ENCODE data around the gene CSNK2A2. TPM values are rescaled to one million over a fixed set of nuclear protein-coding genes. Genes with fewer than 3 reads are reported as not detected.

The CSNK2A2 gene
- total RNA-seq, result 72.1 TPM
- long read RNA-seq, transcript CSNK2A2-201 (12 exons, 1,701 nt), result major isoform, 22 of 46 reads
- long read RNA-seq, partial matches to known transcripts, result 11 of 46 reads
- long read RNA-seq, other reads (novel, unspliced or antisense), result 10 of 46 reads

GRCh38 chr16:58198022-58198683 is at the start of gene CSNK2A2:
Gene CSNK2A2, minus strand, starts transcription at chr16:58198106. Its CDS starts 370 bp downstream, at chr16:58197736.
- H3K4me3 ChIP-seq, result peak within 1 kb of the TSS; percentile 78
- ATAC-seq, result peak; percentile 95 to 96
- H3K4me1 ChIP-seq, result peaks cover 12% of the 10 kb centered on the region
- peaks cover 29% of the 10 kb centered on the region for H3K36me3 ChIP-seq
- TF ChIP-seq CTCF (IDR thresholded peaks at IDR 0.05), result peak; percentile 13
- peak within 1 kb of the TSS; percentile 18 for H3K27ac ChIP-seq
- DNase-seq, result peak; percentile 82
- intact Hi-C loops (cut with DNase I), result no loop called here
- H3K9me3 ChIP-seq, result no peaks in the 10 kb centered on the region
- no peaks in the 10 kb centered on the region for H3K27me3 ChIP-seq (ENCODE audit: low read depth)

GRCh38 chr16:58243528-58244004 is 45.7 kb upstream of the CSNK2A2 start:
- DNase-seq (no peak), ATAC-seq (no peak)
- Histone ChIP-seq H3K4me1 (no peaks in the 10 kb centered on the region), H3K27ac (no peak overlapping the region), H3K27me3 (ENCODE audit: low read depth) (no peaks in the 10 kb centered on the region), H3K36me3 (no peaks in the 10 kb centered on the region), H3K9me3 (no peaks in the 10 kb centered on the region), H3K4me3 (no peak overlapping the region)
- no peak for TF ChIP-seq CTCF (IDR thresholded peaks at IDR 0.05)
- intact Hi-C loops (cut with DNase I), result no loop called here

- Histone ChIP-seq H3K36me3 (no peaks in the 10 kb centered on the region), H3K27me3 (ENCODE audit: low read depth) (no peaks in the 10 kb centered on the region), H3K27ac (no peak overlapping the region), H3K9me3 (no peaks in the 10 kb centered on the region), H3K4me3 (no peak overlapping the region), H3K4me1 (peaks cover 6% of the 10 kb centered on the region)
- intact Hi-C loops (cut with DNase I), result no loop called here
- no peak for TF ChIP-seq CTCF (IDR thresholded peaks at IDR 0.05)
- ATAC-seq (no peak), DNase-seq (no peak)
Measured at GRCh38 chr16:58236831-58237230, 38.9 kb upstream of the CSNK2A2 start.

GRCh38 chr16:58236231-58236690 is 38.4 kb upstream of the CSNK2A2 start:
- no peak overlapping the region for H3K27ac ChIP-seq
- no peaks in the 10 kb centered on the region for H3K27me3 ChIP-seq (ENCODE audit: low read depth)
- ATAC-seq (peak; percentile 88 to 98), DNase-seq (peak; percentile 75)
- no peaks in the 10 kb centered on the region for H3K9me3 ChIP-seq
- H3K36me3 ChIP-seq, result no peaks in the 10 kb centered on the region
- H3K4me1 ChIP-seq, result peaks cover 6% of the 10 kb centered on the region
- H3K4me3 ChIP-seq, result peak overlapping the region; percentile 55
- TF ChIP-seq CTCF (IDR thresholded peaks at IDR 0.05), result no peak
- intact Hi-C loops (cut with DNase I), result no loop called here

- no peak for TF ChIP-seq CTCF (IDR thresholded peaks at IDR 0.05)
- H3K36me3 ChIP-seq, result no peaks in the 10 kb centered on the region
- H3K27ac ChIP-seq, result no peak overlapping the region
- peaks cover 6% of the 10 kb centered on the region for H3K4me1 ChIP-seq
- intact Hi-C loops (cut with DNase I), result no loop called here
- no peaks in the 10 kb centered on the region for H3K9me3 ChIP-seq
- no peak overlapping the region for H3K4me3 ChIP-seq
- ATAC-seq, result no peak
- DNase-seq, result no peak
- no peaks in the 10 kb centered on the region for H3K27me3 ChIP-seq (ENCODE audit: low read depth)
Measured at GRCh38 chr16:58235663-58236062, 37.8 kb upstream of the CSNK2A2 start.
